KOPT-K1 (cell line): Measurements from ENCODE around the gene NTN4.
"Not testable (repeated sequence)": the region's sequence is repeated elsewhere in the genome, so short reads cannot be mapped to it uniquely, and the experiment has no call there.

Experiments
- H3K27ac ChIP-seq: fragments of 200-600 bp; sonication (generic); 2 replicates; pipeline ENCODE4 v1.5.1; 2016; ENCODE audit warnings: antibody characterized with exemption, mild to moderate bottlenecking, low read depth, low read length; ENCODE audit not compliant: poor library complexity, severe bottlenecking
- H3K36me3 ChIP-seq: fragments of 200-600 bp; sonication (generic); 2 replicates; pipeline ENCODE4 v1.5.1; 2017; ENCODE audit warnings: antibody characterized with exemption, mild to moderate bottlenecking, low read length, moderate library complexity; ENCODE audit not compliant: insufficient read depth
- H3K9me3 ChIP-seq: fragments of 200-600 bp; sonication (generic); 2 replicates; pipeline ENCODE4 v1.5.1; 2017; ENCODE audit warnings: antibody characterized with exemption, low read length, mild to moderate bottlenecking; ENCODE audit not compliant: insufficient read depth, poor library complexity, severe bottlenecking

NTN4 gene

GRCh38 chr12:95683418-95683817 lies 107.1 kb downstream of the NTN4 start:
- Histone ChIP-seq H3K27ac (no peak overlapping the region), H3K9me3 (no peaks in the 10 kb centered on the region), H3K36me3 (no peaks in the 10 kb centered on the region)

GRCh38 chr12:95681210-95681765 lies 109.3 kb downstream of the NTN4 start:
- no peaks in the 10 kb centered on the region for H3K9me3 ChIP-seq
- H3K36me3 ChIP-seq: no peaks in the 10 kb centered on the region
- no peak overlapping the region for H3K27ac ChIP-seq

- H3K9me3 ChIP-seq: no peaks in the 10 kb centered on the region
- no peak overlapping the region for H3K27ac ChIP-seq
- no peaks in the 10 kb centered on the region for H3K36me3 ChIP-seq
These were observed 111.9 kb downstream of the NTN4 start for GRCh38 chr12:95678684-95679083.

GRCh38 chr12:95677782-95678181 lies 112.8 kb downstream of the NTN4 start:
- not testable (repeated sequence) for H3K36me3 ChIP-seq, H3K9me3 ChIP-seq, H3K27ac ChIP-seq

- Histone ChIP-seq H3K27ac (no peak overlapping the region), H3K9me3 (no peaks in the 10 kb centered on the region), H3K36me3 (no peaks in the 10 kb centered on the region)
These were observed 115.9 kb downstream of the NTN4 start for GRCh38 chr12:95674631-95675030.

- no peaks in the 10 kb centered on the region for H3K36me3 ChIP-seq
- H3K9me3 ChIP-seq: no peaks in the 10 kb centered on the region
- H3K27ac ChIP-seq: no peak overlapping the region
These were observed 116.4 kb downstream of the NTN4 start for GRCh38 chr12:95674163-95674562.

GRCh38 chr12:95673576-95673975 lies 117.0 kb downstream of the NTN4 start:
- Histone ChIP-seq H3K27ac (no peak overlapping the region), H3K36me3 (no peaks in the 10 kb centered on the region), H3K9me3 (no peaks in the 10 kb centered on the region)

GRCh38 chr12:95672166-95672565 lies 118.4 kb downstream of the NTN4 start:
- Histone ChIP-seq H3K27ac (no peak overlapping the region), H3K9me3 (no peaks in the 10 kb centered on the region), H3K36me3 (no peaks in the 10 kb centered on the region)

- no peaks in the 10 kb centered on the region for H3K9me3 ChIP-seq
- H3K36me3 ChIP-seq: no peaks in the 10 kb centered on the region
- no peak overlapping the region for H3K27ac ChIP-seq
These were observed 119.3 kb downstream of the NTN4 start for GRCh38 chr12:95671265-95671664.

GRCh38 chr12:95663525-95663924 lies 127.0 kb downstream of the NTN4 start:
- H3K9me3 ChIP-seq: no peaks in the 10 kb centered on the region
- no peaks in the 10 kb centered on the region for H3K36me3 ChIP-seq
- no peak overlapping the region for H3K27ac ChIP-seq

- Histone ChIP-seq H3K27ac (no peak overlapping the region), H3K9me3 (no peaks in the 10 kb centered on the region)
These were observed 129.2 kb downstream of the NTN4 start for GRCh38 chr12:95661360-95661759.

GRCh38 chr12:95658386-95658785 lies 132.2 kb downstream of the NTN4 start:
- H3K27ac ChIP-seq: no peak overlapping the region

More at GRCh38 chr12:95661360-95661759, 129.2 kb downstream of the NTN4 start:
- H3K36me3 ChIP-seq: no peaks in the 10 kb centered on the region

GRCh38 chr12:95654665-95655064 lies 135.9 kb downstream of the NTN4 start:
- H3K36me3 ChIP-seq, H3K9me3 ChIP-seq, H3K27ac ChIP-seq: not testable (repeated sequence)

More at GRCh38 chr12:95658386-95658785, 132.2 kb downstream of the NTN4 start:
- Histone ChIP-seq H3K36me3 (no peaks in the 10 kb centered on the region), H3K9me3 (no peaks in the 10 kb centered on the region)

GRCh38 chr12:95653771-95654546 lies 136.6 kb downstream of the NTN4 start:
- Histone ChIP-seq H3K27ac (no peak overlapping the region), H3K9me3 (no peaks in the 10 kb centered on the region), H3K36me3 (no peaks in the 10 kb centered on the region)

GRCh38 chr12:95651681-95652080 lies 138.9 kb downstream of the NTN4 start:
- Histone ChIP-seq H3K36me3 (no peaks in the 10 kb centered on the region), H3K9me3 (no peaks in the 10 kb centered on the region), H3K27ac (no peak overlapping the region)
